T-helper 2 cell treated with Interferon-gamma antibody and Interleukin-4, amounts not matched to agents 5 μg/mL and 100 μg/mL, for 36 hours (primary cell): ENCODE results near the gene CABP7.

Source experiments
- DNase-seq: peaks from one replicate; pipeline ENCODE4 v3.0.0; 2021; ENCODE audit warnings: low spot score
- H3K27ac Mint-ChIP-seq: one replicate; pipeline ENCODE4 v1.8.0; 2021; ENCODE audit warnings: mild to moderate bottlenecking, mixed read lengths
- H3K27me3 Mint-ChIP-seq: one replicate; pipeline ENCODE4 v1.8.0; 2021; ENCODE audit warnings: low read depth, mixed read lengths
- H3K36me3 Mint-ChIP-seq: one replicate; pipeline ENCODE4 v1.8.0; 2021; ENCODE audit warnings: low read depth, mixed read lengths
- H3K4me1 Mint-ChIP-seq: one replicate; pipeline ENCODE4 v1.8.0; 2021; ENCODE audit warnings: low read depth, mixed read lengths
- H3K4me3 Mint-ChIP-seq: one replicate; pipeline ENCODE4 v1.8.0; 2022; ENCODE audit warnings: mild to moderate bottlenecking, moderate library complexity, mixed read lengths
- H3K9me3 Mint-ChIP-seq: one replicate; pipeline ENCODE4 v1.8.0; 2021; ENCODE audit warnings: mixed read lengths

Gene CABP7

DNA sequence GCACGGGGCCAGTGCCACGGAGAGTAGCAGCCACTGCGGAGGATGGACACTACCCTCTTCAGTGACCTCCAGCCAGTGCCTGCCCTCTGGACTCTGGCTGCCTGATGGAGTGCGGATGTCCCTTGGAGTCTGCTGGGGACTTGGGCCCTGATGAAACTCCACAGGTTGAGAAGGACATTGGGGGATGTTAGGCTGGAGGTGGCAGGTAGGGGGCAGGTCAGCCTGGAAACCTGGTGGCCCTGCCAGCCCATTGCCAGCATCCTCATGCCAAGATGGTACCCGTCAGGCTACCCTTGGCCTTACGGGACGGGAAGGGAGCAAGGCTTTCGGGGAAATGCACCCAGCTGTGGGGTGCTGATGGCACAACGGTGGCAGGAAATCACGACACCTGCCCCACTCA, 4.0 kb downstream of the CABP7 start:
- no peaks in the 10 kb centered on the region for H3K36me3 Mint-ChIP-seq
- peaks cover 21% of the 10 kb centered on the region for H3K27me3 Mint-ChIP-seq
- H3K4me1 Mint-ChIP-seq = no peaks in the 10 kb centered on the region
- H3K27ac Mint-ChIP-seq = no peak overlapping the region
- H3K4me3 Mint-ChIP-seq = no peak overlapping the region
- DNase-seq = no peak
- no peaks in the 10 kb centered on the region for H3K9me3 Mint-ChIP-seq

DNA sequence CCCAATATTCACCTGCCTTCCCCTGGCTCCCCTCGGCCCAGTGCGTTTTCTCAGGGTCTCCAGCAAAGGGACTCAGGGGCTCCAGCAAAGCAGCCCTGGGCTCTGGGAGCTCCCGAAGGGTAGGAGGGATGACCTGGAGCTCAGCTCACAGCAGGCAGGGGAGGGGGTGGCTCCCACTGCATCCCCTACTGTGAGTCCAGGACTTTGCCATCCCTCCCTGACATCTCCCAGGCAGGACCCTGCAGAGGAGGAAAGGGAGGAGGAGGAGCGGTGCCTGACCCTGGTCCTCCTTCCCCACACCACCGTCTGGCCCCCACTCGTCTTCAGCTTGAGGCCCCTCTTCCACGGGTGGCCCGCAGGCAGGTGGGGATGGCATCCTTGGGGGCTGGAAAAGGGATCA, 5.0 kb downstream of the CABP7 start:
- no peak overlapping the region for H3K4me3 Mint-ChIP-seq
- H3K4me1 Mint-ChIP-seq = no peaks in the 10 kb centered on the region
- DNase-seq = no peak
- peaks cover 12% of the 10 kb centered on the region for H3K27me3 Mint-ChIP-seq
- H3K36me3 Mint-ChIP-seq = no peaks in the 10 kb centered on the region
- no peaks in the 10 kb centered on the region for H3K9me3 Mint-ChIP-seq
- no peak overlapping the region for H3K27ac Mint-ChIP-seq

DNA sequence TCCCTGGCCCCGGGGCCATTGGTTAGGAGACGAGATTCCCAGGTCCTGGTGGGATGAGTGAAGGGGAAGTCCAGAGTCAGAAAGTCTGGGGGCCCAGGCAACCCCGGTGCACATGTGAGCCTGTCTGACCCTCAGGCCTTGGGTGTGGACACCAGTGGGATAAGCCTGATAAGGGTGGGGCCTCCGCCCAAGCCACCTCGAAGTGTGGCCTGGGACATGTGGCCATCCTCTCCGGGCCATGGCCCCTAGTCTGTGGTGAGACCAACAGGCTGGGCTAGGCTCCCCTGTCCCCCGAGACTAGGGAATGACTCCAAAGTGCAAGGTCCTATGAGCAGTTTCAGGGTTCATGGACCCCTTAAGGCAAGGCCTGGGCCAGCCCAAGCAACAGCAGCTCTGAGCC, 6.3 kb downstream of the CABP7 start:
- no peak overlapping the region for H3K27ac Mint-ChIP-seq
- H3K4me1 Mint-ChIP-seq = no peaks in the 10 kb centered on the region
- H3K9me3 Mint-ChIP-seq = no peaks in the 10 kb centered on the region
- no peaks in the 10 kb centered on the region for H3K36me3 Mint-ChIP-seq
- DNase-seq = no peak
- peaks cover 12% of the 10 kb centered on the region for H3K27me3 Mint-ChIP-seq
- no peak overlapping the region for H3K4me3 Mint-ChIP-seq

DNA sequence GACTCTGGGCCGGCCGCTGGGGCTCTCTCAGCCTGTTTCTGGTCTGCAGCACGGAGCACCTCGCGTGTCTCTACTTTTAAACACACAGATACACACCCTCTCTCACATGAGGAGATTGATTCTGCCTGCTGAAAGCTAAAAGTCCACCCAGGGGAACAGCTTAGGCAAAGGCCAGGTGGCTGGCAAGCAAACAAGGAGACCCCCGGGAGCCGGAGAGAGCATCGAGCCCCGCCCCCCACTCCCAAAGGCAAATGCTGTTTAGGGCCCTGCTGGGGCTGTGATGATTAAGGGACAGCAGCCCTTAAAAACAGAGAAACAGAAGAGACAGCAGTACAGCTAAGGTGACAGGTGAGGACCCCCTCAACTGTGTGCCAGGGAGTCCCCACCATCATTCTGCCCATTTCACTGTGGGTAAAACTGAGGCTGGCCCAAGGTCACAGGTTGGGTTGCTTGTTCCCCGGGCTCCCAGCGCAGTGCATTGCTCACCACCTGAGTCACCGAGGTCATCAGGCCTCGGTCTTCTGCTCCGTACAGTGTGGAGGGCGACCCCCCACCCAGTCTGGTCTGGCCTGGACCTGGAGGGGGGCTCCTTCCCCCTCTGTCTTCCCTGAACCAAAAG, 6.8 kb downstream of the CABP7 start:
- no peak overlapping the region for H3K4me3 Mint-ChIP-seq
- no peak for DNase-seq
- H3K36me3 Mint-ChIP-seq = no peaks in the 10 kb centered on the region
- peaks cover 8% of the 10 kb centered on the region for H3K27me3 Mint-ChIP-seq
- no peaks in the 10 kb centered on the region for H3K4me1 Mint-ChIP-seq
- no peaks in the 10 kb centered on the region for H3K9me3 Mint-ChIP-seq
- no peak overlapping the region for H3K27ac Mint-ChIP-seq

DNA sequence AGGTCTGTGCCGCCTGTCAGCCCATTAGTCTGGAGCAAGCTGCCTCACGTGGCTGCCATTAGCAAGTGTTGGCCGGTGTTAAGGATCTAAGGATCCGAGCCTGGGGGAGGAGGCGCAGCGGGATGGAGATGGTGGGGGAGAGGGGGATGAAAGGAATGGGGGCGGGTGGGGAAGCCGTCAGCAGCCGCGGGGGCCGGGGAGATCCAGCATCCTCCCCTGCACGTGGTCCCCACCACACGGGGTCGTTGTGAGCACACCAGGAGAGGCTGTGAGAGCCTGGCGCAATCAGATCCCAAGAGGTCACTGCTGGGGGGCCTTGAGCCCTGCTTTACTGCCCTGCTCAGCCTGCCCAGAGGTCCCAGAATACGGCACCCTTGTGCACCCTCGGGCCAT, 7.3 kb downstream of the CABP7 start:
- DNase-seq = no peak
- Mint-ChIP-seq H3K27ac (no peak overlapping the region), H3K9me3 (no peaks in the 10 kb centered on the region), H3K4me3 (no peak overlapping the region), H3K27me3 (peaks cover 5% of the 10 kb centered on the region), H3K36me3 (no peaks in the 10 kb centered on the region), H3K4me1 (no peaks in the 10 kb centered on the region)

DNA sequence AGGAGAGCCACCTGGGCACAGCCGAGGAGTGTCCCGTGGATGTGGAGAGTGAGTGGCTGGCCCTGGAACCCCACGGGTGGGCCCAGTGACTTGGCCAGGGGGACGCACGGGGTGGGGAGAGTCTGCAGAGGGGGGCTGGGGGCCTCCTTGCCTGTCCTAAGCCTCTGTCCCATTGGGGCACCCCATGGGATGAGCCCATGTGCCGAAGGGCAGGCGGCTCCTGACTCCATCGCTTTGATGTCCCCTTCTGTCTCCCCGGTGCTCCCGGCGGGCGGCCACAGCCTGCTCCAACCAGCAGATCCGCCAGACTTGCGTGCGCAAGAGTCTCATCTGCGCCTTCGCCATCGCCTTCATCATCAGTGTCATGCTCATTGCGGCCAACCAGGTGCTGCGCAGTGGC, 9.4 kb downstream of the CABP7 start:
- H3K4me3 Mint-ChIP-seq = no peak overlapping the region
- H3K9me3 Mint-ChIP-seq = no peaks in the 10 kb centered on the region
- peaks cover 3% of the 10 kb centered on the region for H3K27me3 Mint-ChIP-seq
- no peak for DNase-seq
- H3K4me1 Mint-ChIP-seq = no peaks in the 10 kb centered on the region
- no peaks in the 10 kb centered on the region for H3K36me3 Mint-ChIP-seq
- no peak overlapping the region for H3K27ac Mint-ChIP-seq

DNA sequence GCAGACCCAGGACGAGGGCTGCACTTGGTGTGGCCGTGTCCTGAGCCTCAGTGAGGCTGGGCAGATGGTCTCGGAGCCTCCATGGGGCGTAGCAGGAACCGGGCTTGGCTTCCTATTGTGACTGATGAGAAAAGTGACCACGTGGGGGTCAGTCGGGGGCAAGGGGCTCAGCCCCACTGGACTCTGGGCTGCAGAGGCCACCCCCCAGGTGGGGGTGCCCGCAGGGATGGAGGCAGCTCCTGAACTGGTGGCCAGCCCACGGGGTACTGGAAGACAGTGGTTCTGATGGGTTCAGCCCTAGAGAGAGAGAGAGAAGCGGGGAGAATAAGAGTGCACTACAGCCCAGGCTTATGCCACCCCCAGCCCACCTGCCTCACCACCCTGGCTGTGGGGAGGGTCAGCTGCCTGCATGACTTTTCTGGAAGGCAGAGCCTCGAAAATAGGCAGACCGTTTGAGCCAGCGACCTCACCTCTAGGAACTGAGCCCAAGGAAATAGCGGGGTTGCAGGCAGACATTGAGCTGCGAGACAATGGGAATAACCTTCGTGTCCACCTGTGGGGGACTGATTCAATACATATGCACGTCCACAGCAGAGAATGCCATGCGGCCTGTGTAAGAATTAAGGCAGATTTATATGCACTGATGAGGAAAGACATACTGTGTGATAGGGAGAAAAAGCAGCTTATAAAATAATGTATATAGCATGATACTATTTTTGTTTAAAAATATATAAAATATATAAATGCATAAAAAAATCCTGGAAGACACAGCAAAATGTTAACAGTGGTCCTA, 11.5 kb downstream of the CABP7 start:
- no peak for DNase-seq
- Mint-ChIP-seq H3K36me3 (no peaks in the 10 kb centered on the region), H3K4me1 (no peaks in the 10 kb centered on the region), H3K9me3 (no peaks in the 10 kb centered on the region), H3K27me3 (no peaks in the 10 kb centered on the region), H3K4me3 (no peak overlapping the region), H3K27ac (no peak overlapping the region)

DNA sequence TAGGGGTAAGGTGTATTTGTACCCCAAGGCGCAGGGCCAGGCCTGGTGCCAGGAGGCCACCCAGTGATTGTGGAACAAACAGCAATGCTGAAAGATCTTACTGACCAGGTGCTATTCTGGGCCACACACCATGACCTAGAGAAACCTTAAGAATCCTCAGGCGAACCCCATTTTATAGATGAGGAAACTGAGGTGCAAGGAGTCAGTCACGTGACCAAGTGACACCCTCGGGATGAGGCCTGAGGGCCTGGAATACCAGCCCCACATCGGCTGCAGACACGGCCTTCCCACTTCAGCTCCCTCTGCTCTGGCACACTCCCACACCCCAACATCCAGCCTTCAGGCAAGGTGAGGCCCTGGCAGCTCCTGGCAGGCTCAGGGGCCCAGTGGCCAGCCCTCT, 13.1 kb downstream of the CABP7 start:
- Mint-ChIP-seq H3K4me3 (no peak overlapping the region), H3K27ac (no peak overlapping the region), H3K27me3 (no peaks in the 10 kb centered on the region), H3K36me3 (no peaks in the 10 kb centered on the region), H3K4me1 (no peaks in the 10 kb centered on the region), H3K9me3 (no peaks in the 10 kb centered on the region)
- DNase-seq = no peak

DNA sequence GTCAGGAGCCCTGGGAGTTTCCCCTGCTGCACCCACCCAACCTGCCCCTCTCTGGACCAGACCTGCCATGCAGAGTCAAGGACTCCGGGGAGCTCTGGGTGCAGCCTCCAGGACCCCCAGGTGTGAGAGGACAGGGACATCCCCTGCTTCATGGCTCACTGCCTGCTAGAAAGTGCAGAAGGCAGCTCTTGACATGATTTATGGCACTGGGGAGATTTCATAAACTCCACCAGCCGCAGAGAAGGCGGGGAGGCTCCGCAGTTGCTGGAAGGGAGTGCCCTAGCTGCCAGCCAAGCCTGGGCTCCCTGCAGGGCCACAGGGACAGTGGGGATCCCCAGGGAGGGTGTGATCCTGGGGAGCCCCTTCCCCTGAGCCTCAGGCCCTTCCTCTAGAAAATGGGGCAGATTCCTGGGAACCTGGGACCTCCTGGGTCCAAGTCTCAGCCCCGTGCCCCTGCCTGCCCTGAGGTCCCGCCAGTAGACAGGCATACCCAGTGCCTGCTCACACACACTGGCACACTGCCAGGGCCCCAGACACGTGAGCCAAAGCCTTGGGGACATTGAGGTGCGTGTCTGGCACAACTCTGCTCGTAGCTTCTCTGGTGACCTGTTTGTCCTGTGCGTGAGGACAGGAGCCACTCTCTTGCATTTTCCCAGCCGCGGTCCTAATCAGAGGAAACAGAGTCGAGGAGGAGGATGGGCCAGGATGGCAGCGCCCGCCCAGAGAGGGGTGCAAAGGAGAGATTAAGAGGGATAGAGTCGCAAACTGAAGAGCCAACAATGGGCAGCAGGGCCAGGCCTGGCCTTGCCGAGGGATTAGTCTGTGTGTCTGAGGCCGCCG, 13.8 kb downstream of the CABP7 start:
- Mint-ChIP-seq H3K27ac (no peak overlapping the region), H3K4me3 (no peak overlapping the region), H3K9me3 (no peaks in the 10 kb centered on the region), H3K27me3 (no peaks in the 10 kb centered on the region), H3K4me1 (no peaks in the 10 kb centered on the region), H3K36me3 (no peaks in the 10 kb centered on the region)
- no peak for DNase-seq

DNA sequence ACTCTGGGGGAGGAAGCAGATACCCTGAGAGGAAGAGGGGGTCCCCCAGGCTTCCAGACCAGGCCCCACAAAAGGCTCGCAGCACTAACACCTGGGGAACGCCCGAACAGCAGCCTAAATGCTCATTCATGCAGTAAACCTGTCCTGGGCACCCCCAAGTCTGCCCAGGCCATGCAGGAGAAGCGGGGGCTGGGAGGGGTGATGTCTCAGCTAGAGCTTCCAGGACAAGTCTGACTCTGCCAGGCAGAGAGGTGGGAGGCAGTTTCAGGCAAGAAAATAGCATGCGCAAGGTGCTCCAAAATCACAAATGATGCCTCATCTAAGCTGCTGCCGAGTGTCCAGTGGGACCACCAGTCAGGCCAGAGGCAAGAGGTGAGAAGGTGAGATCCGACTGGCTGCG, 14.6 kb downstream of the CABP7 start:
- Mint-ChIP-seq H3K4me3 (no peak overlapping the region), H3K27ac (no peak overlapping the region), H3K9me3 (no peaks in the 10 kb centered on the region), H3K27me3 (no peaks in the 10 kb centered on the region), H3K4me1 (no peaks in the 10 kb centered on the region), H3K36me3 (no peaks in the 10 kb centered on the region)
- DNase-seq = no peak

DNA sequence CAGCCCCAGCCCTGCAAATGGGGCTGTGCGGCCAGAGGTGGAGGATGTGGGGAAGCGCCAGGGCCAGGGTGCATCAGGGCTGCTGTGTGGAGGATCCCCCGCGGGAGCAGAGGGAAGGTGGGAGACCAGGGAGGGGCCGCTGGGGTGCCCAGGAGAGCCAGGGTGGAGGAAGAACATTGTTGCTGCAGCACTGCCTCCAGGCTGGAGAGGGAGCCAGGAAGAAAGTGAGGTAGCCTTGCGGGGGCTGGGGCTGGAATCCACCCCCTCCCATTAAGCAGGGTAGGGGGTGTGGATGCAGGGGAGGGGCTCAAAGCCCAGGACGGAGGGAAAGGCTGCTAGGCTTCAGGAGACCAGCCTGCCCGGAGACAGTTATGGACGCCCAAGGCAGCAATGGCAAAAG, 15.0 kb downstream of the CABP7 start:
- Mint-ChIP-seq H3K27me3 (no peaks in the 10 kb centered on the region), H3K36me3 (no peaks in the 10 kb centered on the region), H3K4me3 (no peak overlapping the region), H3K4me1 (no peaks in the 10 kb centered on the region), H3K9me3 (no peaks in the 10 kb centered on the region), H3K27ac (no peak overlapping the region)
- no peak for DNase-seq

GRCh38 chr22:29735416-29735815, 15.6 kb downstream of the CABP7 start:
- Mint-ChIP-seq H3K4me3 (no peak overlapping the region), H3K27ac (no peak overlapping the region)

DNA sequence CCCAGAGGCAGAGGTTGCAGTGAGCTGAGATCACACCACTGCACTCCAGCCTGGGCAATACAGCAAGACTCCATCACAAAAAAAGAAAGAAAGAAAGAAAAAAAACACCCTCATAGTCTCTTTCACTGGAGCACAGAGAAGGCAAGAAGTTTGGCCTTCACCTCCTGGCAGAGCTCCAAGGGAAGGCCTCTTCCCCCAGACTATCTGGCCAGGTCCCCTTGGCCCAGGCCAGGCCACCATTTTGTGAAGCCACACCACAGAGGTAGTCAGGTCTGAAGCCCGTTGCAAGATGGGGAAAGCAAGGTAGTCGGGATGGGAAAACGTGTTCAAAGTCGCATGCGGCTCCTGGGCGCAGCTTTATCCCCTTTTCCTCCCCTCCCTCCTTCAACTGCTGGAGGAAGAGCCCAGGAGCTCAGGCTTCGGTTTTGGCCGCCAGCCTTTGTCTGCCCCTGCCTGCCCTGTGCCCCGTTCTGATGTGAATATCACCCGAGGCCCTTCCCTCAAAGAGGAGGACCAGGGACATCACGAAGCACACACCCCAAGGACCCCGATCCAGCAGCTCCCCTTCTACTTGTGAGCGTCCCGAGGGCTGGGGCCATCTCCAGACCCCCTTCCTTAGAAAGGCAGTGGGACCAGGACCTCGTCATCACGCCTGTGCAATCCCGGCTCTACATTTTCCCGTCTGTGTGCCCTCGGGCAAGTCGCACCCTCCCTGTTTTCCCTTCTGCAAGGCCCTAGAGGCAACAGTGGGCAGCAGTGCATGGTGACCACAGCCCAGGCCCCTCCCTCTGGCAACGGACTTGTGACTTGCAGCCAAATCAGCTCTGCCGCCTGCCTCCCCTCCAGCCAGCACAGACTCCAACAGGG, 17.7 kb downstream of the CABP7 start:
- H3K27ac Mint-ChIP-seq = no peak overlapping the region

More at GRCh38 chr22:29735416-29735815, 15.6 kb downstream of the CABP7 start:
- Mint-ChIP-seq H3K36me3 (no peaks in the 10 kb centered on the region), H3K9me3 (no peaks in the 10 kb centered on the region), H3K4me1 (no peaks in the 10 kb centered on the region), H3K27me3 (no peaks in the 10 kb centered on the region)
- no peak for DNase-seq

More for the DNA sequence above, 17.7 kb downstream of the CABP7 start:
- H3K4me3 Mint-ChIP-seq = no peak overlapping the region
- H3K9me3 Mint-ChIP-seq = no peaks in the 10 kb centered on the region
- H3K4me1 Mint-ChIP-seq = no peaks in the 10 kb centered on the region
- no peaks in the 10 kb centered on the region for H3K27me3 Mint-ChIP-seq
- no peak for DNase-seq
- peaks cover 2% of the 10 kb centered on the region for H3K36me3 Mint-ChIP-seq
